Adipose tissue (tissue), 3 donors: ENCODE measurements around the gene RABEPK. TPM values are rescaled to one million over a fixed set of nuclear protein-coding genes. Genes with fewer than 3 reads are reported as not detected.
"Not testable (repeated sequence)": the region's sequence is repeated elsewhere in the genome, so short reads cannot be mapped to it uniquely, and the experiment has no call there.

ENCODE experiments used
- H3K27ac ChIP-seq: one replicate; pipeline ENCODE4 v1.5.1; 2013; ENCODE audit warnings: low read depth, low read length
- WGBS, 3 donors: extraction: QIAGEN DNeasy Blood & Tissue Kit; methylation state at CpG; one replicate each; pipeline ENCODE4 v1.1.7; 2013; 5-methylcytosine and 5-hydroxymethylcytosine counted together
- polyA plus RNA-seq, 3 donors: library from polyadenylated mRNA; stranded (reverse); fragments of 200-250 nt; gene quantifications; one replicate each; pipeline ENCODE4 v1.2.3, GENCODE V29; 2013
- donor health status: healthy with polysubstance abuse.
- donor health status: Bipolar disorder and iron deficiency.
- donor health status: healthy.

The RABEPK gene
- polyA plus RNA-seq, 3 donors, result 13.7 to 22.5 (median 20.4) TPM

DNA sequence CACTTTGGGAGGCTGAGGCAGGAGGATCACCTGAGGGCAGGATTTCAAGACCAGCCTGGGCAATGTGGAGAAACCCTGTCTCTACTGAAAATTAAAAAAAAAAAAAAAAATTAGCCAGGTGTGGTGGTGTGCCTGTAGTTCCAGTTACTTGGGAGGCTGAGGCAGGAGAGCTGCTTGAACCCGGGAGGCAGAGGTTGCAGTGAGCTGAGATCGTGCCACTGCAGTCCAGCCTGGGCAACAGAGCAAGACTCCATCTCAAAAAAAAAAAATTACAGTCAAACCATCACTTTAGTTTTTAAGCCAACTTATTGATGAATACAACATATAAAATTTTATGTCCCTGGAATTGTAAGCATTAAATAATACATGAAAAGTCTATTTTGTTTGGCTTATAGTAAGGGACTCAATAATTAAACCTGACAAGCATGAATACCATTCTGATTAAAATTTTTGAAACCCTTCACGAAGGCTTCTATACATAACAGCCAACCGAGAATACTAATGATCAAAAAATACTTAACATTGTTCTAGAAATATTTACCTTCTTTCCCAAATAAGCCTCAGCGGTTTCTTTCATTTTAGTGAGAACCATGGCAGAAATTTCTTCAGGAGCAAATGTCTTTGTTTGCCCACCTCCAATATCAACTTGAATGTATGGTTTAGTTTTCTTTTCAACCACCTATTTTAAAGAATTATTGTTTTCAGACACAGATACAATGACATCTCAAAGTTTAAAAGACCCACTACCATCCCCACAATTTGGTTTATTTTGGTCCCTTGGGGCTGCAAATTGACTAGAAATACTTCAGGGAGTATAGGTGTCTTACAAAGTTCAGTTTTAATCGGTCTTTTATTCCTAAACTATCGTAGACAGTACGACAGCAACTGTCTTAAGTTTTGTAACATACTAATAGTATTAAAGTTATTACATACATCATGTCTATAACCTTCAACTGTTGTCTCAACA, 39.6 kb downstream of the RABEPK start:
- WGBS, 3 donors, result 9 to 16% (median 14%) methylated on average over 8 of the region's 8 CpGs

DNA sequence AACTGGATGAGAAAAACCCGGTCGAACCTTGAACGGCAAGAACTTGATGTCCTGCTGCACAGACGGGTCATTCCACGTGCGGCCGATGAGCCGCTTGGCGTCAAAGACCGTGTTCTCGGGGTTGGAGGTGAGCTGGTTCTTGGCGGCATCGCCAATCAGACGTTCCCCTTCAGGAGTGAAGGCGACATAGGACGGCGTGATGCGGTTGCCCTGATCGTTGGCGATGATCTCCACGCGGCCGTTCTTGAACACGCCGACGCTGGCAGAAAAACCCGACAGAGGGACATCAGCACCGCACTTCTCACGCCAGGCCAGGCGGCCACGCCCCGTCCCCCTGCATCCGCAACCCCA, 40.3 kb downstream of the RABEPK start:
- no peak overlapping the region for H3K27ac ChIP-seq
- WGBS, 3 donors, result 0% methylated on average over 33 of the region's 33 CpGs

More for the DNA sequence above, 39.6 kb downstream of the RABEPK start:
- H3K27ac ChIP-seq, result no peak overlapping the region

DNA sequence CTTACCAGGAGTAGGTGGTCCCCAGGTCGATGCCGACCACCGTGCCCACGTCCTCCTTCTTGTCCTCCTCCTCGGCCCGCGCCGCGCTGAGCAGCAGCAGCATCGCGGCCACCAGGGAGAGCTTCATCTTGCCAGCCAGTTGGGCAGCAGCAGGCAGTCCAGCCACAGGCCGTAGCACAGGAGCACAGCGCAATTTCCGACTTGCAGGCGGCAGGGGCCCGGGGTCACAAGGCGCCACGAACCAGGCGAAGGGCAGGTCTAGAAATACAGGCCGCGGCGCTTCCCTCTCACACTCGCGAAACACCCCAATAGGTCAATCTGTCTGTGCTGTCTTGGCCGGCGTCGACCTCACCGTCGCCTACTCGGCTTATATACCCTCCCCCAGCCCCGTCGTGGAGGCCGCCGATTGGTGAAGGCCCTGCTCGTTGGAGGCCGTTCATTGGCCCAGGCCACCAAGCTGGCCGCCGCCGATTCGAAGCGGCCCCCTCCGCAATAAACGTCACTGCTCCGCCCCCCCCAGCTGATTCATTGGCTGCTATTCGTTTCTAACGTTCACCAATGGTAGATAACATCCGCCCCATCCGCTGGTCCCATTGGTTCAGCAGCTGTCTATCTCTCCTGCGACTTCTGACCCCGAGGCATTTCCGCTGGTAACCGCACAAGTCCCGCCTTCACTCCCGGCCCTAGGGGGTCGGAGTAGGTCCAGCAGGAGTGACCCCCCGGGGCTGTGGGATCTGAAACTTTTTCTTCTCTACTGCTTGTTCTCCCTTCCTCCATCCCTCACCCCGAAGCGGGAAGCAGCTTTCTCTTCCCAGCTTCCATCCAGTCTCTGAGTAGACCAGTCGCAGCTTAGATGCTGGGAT, 40.9 kb downstream of the RABEPK start, which contains the start of gene HSPA5:
TSS of gene HSPA5 (minus strand) at position 344 of the 863 bp plus-strand sequence. CDS start at position 127, 217 bp downstream.
- H3K27ac ChIP-seq, result peak within 1 kb of the TSS; percentile 73
- WGBS, 3 donors, result 0 to 1% (median 0%) methylated on average over 57 to 59 of the region's 59 CpGs

DNA sequence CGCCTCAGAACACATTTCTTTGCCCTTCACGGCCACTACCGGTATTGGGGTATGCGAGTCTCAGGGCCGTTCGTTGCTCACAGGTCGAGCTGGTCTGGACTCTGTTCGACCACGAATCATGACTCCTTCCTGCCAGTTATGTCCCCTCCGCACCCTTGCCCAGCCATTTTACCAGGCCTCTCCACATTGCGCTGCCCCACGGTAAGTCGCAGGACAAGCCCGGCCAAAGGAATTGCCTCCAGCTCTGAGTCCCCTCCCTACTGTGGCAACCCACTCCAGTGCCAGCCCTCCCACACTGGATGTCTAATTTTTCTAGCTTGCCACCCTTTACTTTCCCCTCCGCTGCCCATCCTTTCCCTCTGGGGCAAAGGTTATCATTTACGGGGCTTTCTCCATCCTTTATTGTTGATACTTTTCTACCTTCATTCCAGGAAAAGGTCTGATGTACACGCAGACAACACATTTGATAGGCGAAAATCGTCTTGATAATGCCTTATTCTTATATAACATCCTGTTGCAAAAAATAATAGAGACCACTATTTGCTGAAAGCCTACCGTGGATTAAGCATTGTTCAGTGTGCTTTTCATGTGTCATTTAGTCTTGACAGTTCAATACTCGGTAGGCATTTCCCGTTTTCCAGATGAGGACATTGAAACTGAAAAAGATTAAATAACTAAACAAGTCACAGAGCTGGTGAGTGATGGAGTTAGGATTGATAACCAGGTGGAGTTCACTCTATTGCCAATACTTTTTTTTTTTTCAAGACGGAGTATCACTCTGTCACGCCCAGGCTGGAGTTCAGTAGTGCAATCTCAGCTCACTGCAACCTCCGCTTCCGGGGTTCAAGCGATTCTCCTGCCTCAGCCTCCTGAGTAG, 41.8 kb downstream of the RABEPK start:
- H3K27ac ChIP-seq, result peak overlapping the region; percentile 73

DNA sequence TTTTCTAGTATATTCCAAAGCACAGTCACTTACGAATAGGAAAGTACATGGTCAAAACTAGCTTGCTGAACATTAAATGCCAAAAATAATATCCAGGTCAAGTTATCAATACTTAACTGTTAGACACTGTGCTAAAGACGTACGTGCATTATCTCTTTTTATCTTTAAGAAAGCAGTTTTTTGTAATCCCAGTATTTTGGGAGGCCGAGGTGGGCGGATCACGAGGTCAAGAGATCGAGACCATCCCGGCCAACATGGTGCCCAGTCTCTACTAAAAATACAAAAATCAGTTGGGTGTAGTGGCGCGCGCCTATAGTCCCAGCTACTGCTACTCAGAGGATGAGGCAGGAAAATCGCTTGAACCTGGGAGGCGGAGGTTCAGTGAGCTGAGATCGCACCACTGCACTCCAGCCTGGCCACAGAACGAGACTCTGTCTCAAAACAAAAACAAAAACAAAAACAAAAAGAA, 43.5 kb downstream of the RABEPK start:
- 93 to 95% (median 94%) methylated on average over 15 of the region's 15 CpGs for whole genome bisulfite sequencing, 3 donors
- H3K27ac ChIP-seq, result no peak overlapping the region

More for the DNA sequence above, 41.8 kb downstream of the RABEPK start:
- WGBS, 3 donors, result 19 to 21% (median 21%) methylated on average over 27 of the region's 27 CpGs

DNA sequence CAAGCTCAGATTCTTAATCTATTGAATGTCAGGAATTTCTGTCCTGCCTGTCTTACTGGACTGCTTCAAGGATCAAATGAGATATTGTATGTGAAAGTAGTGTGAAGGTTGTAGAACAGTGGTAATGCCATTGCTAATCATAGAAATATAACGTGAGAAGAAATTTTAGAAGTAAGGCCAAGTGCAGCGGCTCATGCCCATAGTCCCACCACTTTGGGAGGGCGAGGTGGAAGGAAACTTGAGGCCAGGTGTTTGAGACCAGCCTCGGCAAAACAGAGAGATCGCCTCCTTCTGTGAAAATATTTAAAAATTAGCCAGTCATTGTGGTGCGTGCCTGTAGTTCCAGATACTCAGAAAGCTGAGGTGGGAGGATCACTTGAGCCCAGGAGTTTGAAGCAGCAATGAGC, 45.9 kb downstream of the RABEPK start:
- H3K27ac ChIP-seq, result no peak overlapping the region
- 71 to 92% (median 81%) methylated on average over 6 of the region's 6 CpGs for WGBS, 3 donors

DNA sequence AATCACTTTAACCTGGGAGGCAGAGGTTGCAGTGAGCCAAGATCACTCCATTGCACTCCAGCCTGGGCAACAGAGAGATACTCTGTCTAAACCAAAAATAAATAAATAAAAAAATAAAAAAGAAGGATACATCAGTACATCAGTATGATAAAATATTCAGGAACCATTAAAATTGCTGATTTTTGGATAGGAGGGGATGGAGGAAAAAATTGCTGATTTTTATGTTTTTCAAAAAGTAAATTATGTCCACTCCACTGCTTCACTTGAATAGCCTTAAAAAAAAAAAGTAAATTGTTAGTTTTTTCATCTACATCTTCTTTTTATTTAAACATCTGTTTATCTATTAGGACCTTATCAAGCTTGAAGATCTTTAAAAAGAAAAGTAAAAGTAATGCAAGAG, 53.9 kb downstream of the RABEPK start:
- H3K27ac ChIP-seq, result no peak overlapping the region

DNA sequence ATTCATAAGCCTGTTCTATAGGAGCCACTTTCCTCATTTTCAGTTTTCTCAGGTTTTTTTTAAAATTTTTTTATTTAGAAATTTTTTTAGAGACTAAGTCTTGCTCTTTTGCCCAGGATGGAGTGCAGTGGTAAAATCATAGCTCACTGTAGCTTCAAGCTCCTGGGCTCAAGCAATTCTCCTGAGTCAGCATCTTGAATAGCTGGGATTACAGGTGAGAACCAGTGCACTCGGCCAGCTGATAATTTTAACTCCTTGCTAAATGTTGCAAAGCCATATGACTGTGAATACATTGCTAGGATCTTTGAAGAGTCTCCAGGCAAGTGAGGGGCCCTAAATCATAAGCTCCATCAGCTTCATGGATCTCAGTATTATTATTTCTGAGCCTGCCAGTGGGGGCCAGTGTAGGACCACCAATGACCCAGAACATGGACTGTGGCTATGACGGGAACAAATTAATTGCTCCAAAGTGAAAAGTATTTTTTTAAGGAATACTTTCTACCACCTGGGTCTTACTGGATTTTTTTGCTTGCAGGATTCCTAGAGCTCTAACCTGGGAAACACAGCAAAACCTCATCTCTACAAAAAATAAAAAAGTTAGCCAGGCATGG, 55.5 kb downstream of the RABEPK start:
- H3K27ac ChIP-seq, result no peak overlapping the region
- 27 to 40% (median 39%) methylated on average over 2 of the region's 2 CpGs for WGBS, 3 donors

DNA sequence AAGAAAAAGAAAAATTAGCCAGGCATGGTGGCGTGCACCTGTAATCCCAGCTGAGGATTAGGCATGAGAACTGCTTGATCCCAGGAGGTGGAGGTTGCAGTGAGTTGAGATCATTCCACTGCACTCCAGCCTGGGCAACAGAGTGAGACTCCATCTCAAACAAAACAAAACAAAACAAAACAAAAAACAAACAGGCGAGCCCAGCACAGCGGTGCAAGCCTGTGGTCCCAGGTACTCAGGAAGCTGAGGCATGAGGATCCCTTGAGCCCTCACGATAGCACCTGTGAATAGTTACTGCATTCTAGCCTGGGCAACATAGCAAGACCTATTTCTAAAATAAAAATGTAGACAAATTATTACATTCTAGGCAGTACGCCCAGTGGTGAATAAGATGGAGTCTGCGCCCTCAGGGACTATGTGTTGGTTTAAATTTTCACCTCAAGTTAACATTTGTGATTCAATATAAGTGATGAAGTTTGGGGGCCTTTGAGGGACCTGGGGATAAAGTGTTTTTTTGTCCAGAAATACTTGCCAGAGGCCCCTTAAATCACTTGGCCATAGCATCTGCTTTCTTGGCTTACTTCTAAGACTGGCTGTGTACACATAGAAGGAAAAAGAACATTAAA, 57.9 kb downstream of the RABEPK start:
- no peak overlapping the region for H3K27ac ChIP-seq
- 86 to 96% (median 88%) methylated on average over 6 of the region's 6 CpGs for WGBS, 3 donors

DNA sequence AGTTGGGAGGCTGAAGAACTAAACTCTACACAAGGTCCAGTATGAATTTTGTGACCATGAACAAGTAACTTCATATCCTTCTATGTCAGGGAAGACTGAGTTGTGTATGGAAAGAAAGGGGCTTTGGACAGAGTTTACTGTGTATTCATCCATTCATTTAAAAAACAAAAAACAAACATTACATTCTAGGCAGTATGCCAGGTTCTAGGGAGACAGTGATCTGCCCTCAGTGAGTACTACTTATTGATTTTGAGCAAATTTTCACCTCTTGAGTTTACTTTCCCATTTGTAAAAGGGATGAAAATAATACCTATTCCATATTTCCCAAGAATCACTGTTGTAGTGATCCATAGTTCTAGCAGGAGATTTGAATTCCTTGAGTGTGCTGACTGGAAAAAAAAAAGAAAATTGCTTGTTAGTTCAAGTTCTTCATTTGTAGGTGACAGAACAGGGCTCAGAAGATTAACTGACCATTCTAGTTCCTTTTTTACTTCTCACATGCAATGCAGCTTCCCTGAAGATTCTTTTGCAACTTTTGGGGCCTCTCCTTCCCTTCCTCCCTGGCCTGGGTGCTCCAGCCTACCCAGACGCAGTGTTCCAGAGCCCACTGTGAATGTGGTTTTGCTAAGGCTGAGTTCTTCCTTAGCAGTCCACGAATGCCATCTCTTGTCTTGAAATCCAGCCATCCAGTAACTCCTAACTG, 58.6 kb downstream of the RABEPK start:
- 42 to 80% (median 53%) methylated on average over 2 of the region's 2 CpGs for WGBS, 3 donors
- H3K27ac ChIP-seq, result no peak overlapping the region

DNA sequence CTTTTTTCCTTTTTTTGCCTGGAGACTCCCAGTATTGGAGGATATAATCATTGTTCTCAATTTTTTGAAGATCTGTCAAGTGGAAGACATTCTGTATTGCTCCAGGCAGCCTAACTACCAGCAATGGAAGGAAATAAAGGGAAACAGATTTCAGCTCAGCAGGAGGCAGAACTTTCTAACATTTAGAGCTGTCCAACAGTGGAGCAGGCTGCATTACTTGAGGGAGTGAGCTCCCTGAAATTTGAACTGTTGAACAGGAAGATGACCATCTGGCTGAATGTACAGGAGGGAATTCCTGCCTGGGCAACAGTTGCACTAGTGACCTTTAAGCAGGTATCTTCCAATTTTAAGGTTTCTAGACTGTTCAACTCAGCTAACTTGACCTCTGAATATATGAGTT, 60.2 kb downstream of the RABEPK start:
- H3K27ac ChIP-seq, result no peak overlapping the region

DNA sequence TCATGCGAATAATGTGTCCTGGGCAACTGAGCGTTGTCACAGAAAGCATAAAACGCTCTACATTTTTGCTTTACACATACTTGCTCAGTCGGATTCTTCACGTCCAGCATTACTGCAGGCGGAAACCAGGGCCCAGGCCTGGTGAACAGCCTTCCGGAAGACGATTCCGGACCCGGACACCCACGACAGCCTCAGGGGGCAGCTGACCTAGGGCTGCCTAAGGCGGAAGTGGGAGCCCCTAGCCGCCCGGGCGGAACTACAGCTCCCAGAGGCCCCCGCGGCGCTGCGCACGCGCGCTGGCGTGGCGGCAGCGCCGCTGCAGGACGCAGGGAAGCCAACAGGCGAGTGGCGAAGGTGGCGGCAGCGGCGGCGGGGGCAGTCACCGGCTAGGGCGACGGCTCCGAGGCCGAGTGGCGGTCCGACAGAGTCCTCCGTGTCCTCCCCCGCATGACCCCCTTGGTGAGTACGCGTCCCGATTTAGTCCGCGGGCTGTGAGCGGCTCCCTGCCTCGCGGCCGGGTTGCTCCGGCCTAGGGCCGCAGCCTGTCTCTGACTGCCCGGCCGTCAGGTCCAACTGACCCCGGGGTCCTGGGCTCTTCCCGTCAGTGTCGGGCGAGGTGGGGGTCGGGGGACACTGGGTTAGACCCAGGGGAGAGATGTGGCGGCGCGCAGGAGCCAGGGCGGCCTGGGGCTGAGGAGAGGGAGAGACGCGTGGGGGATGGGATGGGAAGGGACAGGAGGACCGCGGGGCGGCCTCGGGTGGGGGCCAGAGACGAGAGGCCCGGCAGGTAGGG, 61.4 kb downstream of the RABEPK start, which contains the start of gene GAPVD1:
TSS of gene GAPVD1 (plus strand) at position 326 of the 793 bp plus-strand sequence. CDS start 37,096 bp downstream, outside the sequence.
- 2% methylated on average over 64 to 72 of the region's 72 CpGs for WGBS, 3 donors
- H3K27ac ChIP-seq, result no peak within 1 kb of the TSS

DNA sequence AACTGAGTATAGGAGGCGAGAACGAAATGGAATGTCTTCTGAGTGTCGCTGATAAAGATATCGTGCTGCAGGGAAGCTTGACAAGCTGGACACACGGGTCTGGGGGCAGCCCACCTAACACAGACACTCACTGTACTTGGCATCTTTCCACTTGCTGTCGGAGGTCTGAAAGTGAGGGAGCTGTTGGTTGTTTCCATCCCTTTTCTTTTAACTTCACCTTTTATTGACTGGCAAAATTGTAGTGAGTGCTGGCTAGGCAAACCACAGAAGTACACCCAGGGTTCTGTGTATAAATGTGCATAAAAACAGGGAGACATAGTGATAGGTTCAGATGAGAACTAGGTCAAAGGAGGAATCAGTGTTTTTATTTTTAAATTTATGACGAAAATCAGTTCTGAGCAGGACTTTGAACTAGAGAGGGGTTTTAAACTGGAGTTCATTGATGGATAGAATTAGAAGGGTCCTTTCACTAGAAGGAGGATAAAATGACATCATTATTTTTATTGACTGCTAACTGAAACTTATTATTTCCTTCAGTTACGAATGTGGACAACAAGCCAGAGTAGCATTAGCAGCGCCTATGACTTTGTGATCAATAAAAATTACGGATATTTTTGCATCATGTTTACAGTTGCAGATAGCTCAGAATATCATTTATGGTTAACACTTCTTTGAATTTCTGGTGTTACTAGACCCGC, 62.1 kb downstream of the RABEPK start:
- WGBS, 3 donors, result 14 to 26% (median 21%) methylated on average over 11 of the region's 11 CpGs

DNA sequence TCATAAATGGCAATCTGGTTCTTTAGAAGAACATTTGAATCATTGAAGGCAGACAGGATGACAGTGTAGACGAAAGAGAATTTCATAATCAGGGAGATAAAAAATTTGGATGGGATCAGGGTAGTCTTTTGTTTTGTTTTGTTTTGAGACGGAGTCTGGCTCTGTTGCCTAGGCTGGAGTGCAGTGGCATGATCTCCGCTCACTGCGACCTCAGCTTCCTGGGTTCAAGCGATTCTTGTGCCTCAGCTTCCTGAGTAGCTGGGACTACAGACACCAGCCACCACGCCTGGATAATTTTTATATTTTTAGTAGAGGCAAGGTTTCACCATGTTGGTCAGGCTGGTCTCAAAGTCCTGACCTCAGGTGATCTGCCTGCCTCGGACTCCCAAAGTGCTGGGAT, 63.7 kb downstream of the RABEPK start:
- H3K27ac ChIP-seq, result not testable (repeated sequence)

More for the DNA sequence above, 62.1 kb downstream of the RABEPK start:
- no peak overlapping the region for H3K27ac ChIP-seq

DNA sequence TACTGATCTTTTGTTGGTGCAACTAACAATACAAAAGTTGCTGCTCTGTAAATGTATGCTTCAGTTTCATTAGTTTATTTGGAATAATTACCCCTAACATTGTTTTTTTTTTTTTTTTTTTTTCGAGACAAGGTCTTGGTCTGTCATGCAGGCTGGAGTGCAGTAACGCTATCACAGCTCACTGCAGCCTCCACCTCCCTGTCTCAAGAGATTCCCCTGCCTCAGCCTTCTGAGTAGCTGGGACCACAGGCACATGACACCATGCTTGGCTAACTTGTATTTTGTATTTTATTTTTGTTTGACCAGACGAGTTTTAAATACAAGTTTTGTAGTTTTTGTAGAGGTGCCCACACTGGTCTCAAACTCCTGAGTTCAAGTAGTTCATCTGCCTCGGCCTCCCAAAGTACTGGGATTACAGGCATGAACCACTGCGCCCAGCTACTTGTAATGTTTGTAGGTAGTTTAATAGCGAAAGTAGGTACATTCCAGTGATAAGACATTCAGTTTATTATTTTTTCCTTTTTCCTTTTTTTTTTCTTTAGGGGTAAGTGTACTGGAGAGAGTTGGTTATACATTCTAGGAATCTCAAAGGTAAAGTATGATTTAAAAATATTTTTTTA, 68.2 kb downstream of the RABEPK start:
- WGBS, 3 donors, result 64 to 79% (median 65%) methylated on average over 6 of the region's 6 CpGs
- no peak overlapping the region for H3K27ac ChIP-seq

More for the DNA sequence above, 63.7 kb downstream of the RABEPK start:
- WGBS, 3 donors, result 74 to 78% (median 76%) methylated on average over 7 of the region's 7 CpGs
